GM18498 (cell line): ENCODE measurements around the gene PARD6G.
"Not testable (repeated sequence)": the region's sequence is repeated elsewhere in the genome, so short reads cannot be mapped to it uniquely, and the experiment has no call there.

ENCODE experiments used
- ATAC-seq: cut with Tn5 transposase; IDR thresholded peaks from one replicate; pipeline ENCODE4 v1.9.1; 2021; ENCODE audit warnings: mild to moderate bottlenecking, moderate library complexity; ENCODE audit not compliant: unreplicated experiment

Gene PARD6G, protein sequence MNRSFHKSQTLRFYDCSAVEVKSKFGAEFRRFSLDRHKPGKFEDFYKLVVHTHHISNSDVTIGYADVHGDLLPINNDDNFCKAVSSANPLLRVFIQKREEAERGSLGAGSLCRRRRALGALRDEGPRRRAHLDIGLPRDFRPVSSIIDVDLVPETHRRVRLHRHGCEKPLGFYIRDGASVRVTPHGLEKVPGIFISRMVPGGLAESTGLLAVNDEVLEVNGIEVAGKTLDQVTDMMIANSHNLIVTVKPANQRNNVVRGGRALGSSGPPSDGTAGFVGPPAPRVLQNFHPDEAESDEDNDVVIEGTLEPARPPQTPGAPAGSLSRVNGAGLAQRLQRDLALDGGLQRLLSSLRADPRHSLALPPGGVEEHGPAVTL

DNA sequence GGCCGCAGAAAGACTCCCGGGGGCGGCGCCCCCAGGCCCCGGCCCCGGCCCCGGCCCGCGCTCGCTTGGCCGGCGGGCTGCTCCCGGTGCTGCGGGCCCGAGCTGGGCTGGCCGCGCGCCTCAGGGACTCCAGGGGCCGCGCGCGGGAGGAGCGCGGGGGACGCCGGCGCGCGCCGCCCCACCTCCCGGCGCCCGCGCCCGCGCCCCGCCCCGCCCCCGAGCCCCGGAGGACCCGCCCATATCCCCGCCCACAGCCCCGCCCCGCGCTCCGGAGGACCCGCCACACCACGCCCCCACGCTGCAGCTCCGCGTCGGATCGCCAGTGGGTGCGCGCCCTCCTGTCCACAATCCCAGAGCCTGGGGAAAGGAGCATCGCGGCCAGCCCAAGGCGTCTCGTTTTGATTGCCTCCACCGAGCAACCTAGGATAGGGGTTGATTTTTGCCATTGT, at the start of gene PARD6G:
PARD6G (minus strand) TSS at position 122 of the 449 bp plus-strand sequence. CDS start 166 bp downstream, outside the sequence.
- ATAC-seq, result peak; percentile 77

DNA sequence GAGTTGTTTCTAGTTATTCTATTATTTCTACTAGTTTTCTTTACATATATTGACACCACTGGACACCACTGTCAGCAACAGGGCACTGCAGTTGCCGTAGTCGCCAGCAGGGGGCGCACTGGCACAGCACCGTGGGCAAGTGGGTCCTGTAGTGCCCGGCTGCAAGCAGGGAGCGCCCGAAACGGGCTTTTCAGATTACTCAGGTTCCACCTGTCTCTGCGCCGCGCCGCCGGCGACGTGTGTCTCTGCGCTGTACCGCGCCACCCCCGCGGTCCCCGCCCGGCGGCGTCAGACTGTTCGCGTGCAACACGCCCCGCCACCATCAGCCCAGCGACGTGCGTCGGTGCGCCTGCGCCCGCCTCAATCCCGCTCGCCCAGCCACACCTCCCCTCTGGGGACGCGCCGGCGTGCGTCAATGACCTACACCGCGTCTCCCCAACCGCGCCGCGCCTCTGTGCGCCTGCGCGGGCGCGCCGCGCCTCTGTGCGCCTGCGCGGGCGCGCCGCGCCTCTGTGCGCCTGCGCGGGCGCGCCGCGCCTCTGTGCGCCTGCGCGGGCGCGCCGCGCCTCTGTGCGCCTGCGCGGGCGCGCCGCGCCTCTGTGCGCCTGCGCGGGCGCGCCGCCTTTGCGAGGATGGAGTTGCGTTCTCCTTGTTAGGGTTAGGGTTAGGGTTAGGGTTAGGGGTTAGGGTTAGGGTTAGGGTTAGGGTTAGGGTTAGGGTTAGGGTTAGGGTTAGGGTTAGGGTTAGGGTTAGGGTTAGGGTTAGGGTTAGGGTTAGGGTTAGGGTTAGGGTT, 15.1 kb upstream of the PARD6G start:
- not testable (repeated sequence) for ATAC-seq

DNA sequence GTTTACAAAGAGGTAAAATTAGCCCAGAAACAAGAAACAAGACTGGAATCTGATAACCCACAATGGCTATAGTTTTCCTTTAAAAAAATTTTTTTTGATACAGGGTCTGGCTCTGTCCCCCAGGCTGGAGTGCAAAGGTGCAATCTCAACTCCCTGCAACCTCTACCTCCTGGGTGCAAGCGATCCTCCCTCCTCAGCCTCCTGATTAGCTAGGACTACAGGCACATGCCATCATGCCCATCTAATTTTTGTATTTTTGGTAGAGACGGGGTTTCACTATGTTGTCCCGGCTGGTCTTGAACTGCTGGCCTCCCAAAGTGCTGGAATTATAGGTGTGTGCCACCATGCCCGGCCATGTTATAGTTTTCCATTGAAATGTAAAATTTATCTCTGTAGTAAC, 12.3 kb upstream of the PARD6G start:
- no peak for ATAC-seq

- no peak for ATAC-seq
These were observed 11.3 kb upstream of the PARD6G start for GRCh38 chr18:80258640-80259039.

GRCh38 chr18:80257579-80258543, 10.5 kb upstream of the PARD6G start:
- ATAC-seq, result not testable (repeated sequence)

- no peak for ATAC-seq
These were observed 7.7 kb upstream of the PARD6G start for GRCh38 chr18:80254971-80255500.

GRCh38 chr18:80253871-80254492, 6.7 kb upstream of the PARD6G start:
- no peak for ATAC-seq

DNA sequence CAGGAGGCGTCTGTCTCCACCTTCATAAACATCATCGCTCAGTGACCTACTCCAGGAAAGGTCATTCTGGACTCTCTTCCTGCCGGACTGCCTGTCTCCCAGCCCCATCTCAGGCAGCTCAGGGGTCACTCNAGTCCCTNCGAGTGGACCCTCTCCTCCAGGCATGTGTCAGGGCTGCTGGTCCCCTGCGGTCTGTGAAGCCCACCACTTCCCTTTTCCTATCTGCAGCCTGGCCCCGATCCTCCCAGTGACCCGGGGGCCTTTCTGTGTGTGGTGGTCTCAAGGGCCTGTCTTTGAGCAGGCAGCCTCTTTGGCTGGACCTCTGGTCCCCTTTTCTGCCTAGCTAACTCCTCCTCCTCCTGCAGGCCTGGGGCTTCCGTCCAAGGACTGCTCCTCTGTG, 5.9 kb upstream of the PARD6G start:
- ATAC-seq, result no peak

- ATAC-seq, result no peak
These were observed 4.8 kb upstream of the PARD6G start for GRCh38 chr18:80252136-80252535.

DNA sequence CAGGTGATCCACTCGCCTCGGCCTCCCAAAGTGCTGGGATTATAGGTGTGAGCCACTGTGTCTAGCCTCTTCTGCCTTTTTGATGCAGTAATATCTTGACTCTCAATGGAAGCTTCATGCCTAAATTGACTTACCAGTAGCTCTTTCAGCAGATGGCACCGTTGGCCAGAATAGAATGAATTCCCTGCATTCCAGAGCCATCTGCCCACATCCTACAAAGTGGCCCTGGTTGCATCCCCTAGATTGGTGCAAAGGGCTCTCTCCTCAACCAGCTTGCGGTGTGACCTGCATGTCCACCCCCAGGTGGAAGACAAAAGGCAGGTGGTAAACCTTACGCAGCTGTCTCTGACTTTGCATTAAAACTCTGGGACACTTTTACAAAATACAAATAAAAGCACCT, 4.4 kb upstream of the PARD6G start:
- no peak for ATAC-seq

DNA sequence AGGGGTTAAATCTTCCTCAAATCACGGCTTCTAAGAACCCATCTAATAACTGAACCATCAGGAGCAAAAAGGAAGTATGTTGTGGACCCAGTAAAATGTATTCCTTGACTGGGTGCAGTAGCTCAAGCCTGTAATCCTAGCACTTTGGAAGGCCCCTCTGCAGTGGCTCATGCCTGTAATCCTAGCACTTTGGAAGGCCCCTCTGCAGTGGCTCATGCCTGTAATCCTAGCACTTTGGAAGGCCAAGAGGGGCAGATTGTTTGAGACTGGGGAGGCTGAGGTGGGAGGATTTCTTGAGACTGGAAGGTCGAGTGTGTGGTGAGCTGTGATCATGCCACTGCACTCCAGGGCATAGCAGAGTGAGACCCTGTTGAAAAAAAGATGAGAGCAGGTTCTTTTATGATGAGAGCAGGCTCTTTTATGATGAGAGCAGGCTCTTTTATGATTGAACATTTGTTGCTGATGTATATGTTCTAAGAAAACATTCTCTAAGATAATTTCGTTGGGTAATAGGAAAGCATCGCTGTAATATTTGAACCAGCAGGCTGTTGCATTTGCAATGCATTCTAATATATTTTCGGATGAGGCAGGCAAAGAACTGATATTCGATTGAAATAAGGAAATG, 3.5 kb upstream of the PARD6G start:
- ATAC-seq, result no peak

- ATAC-seq, result no peak
These were observed 2.1 kb upstream of the PARD6G start for GRCh38 chr18:80249217-80250093.

DNA sequence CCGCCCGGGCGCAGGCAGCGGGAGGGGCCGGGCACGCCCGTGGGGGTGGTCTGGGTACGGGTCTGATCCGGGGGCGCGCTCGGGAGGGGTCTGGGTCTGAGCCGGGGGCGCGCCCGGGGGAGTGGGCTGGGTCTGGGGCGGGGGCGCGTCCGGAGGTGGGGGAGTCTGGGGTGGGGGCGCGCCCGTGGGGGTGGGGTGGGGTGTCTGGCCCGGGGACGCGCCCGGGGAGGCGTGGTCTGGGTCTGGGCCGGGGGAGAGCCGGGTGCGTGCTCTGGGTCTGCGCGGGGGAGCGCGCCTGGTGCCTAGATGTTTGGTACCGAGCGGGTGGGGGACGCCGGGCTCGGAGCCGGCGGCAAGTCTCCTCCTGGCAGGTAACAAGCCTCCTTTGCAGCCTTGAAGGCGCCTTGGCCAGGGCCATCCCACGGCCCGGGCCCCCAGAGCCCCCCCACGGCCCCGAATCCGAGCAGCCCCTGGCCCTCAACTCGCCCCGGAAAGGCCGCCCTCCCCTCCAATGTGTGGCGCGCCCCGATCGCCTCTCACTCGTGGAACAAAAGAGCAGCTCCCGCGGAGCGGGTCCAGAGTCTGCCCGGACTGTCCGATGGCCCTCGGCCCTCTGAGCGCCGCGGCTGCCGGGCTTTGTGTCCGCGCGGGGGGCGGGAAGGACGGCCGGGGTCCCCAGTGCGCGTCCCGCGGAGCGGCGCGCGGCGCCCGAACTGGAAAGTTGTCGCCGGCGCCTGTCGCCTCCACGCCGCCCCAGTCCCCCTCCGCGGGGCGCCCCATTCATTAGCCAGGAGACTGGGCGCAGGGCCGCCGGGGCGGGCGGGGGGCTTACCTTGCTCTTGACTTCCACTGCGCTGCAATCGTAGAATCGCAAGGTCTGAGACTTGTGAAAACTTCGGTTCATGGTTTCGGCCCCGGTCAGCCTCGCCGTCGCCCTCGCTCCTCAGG, 595 bp downstream of the PARD6G start:
- ATAC-seq, result peak; percentile 34

GRCh38 chr18:80245781-80246444, 1.4 kb downstream of the PARD6G start:
- no peak for ATAC-seq

GRCh38 chr18:80244956-80245730, 2.2 kb downstream of the PARD6G start:
- no peak for ATAC-seq

DNA sequence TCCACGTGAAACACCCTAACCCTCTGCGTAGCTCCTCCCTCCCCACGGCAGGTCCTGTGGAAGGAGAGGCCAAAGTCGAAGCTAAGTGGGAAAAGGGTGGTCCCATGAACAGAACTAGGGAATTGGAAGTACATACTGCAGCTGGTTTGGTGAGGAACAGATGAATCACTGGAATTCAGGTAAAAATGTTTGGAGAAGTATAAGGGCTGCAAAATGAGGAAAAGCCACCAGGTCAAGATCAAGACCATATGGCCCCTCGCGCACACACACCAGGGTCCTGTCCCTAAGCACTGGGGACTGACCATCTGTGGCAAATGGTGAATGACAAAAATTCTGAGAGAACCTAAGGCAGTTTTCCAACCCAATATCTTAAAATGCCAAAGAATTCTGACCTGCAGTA, 3.1 kb downstream of the PARD6G start:
- ATAC-seq, result no peak
